KMS-11 (cell line): Measurements from ENCODE around the gene PCGF1.
"Not testable (repeated sequence)": the region's sequence is repeated elsewhere in the genome, so short reads cannot be mapped to it uniquely, and the experiment has no call there.

Experiments
- H2AFZ ChIP-seq: fragments of 200-600 bp; sonication (generic); 2 replicates; pipeline ENCODE4 v1.6.1; 2016; ENCODE audit warnings: antibody characterized with exemption, mixed run types, low read depth
- H3K27ac ChIP-seq: fragments of 200-600 bp; sonication (generic); 2 replicates; pipeline ENCODE4 v1.6.1; 2016; ENCODE audit warnings: mild to moderate bottlenecking, mixed run types
- H3K27me3 ChIP-seq: fragments of 200-600 bp; sonication (generic); 2 replicates; pipeline ENCODE4 v1.6.1; 2017; ENCODE audit warnings: mild to moderate bottlenecking, low read depth, mixed run types, moderate library complexity; ENCODE audit not compliant: insufficient read depth
- H3K36me3 ChIP-seq: fragments of 200-600 bp; sonication (generic); 2 replicates; pipeline ENCODE4 v1.6.1; 2017; ENCODE audit warnings: mild to moderate bottlenecking, mixed run types; ENCODE audit not compliant: insufficient read depth
- H3K4me1 ChIP-seq: fragments of 200-600 bp; sonication (generic); 2 replicates; pipeline ENCODE4 v1.6.1; 2016; ENCODE audit warnings: mild to moderate bottlenecking, low read depth, mixed run types; ENCODE audit not compliant: poor library complexity, severe bottlenecking
- H3K4me2 ChIP-seq: fragments of 200-600 bp; sonication (generic); 2 replicates; pipeline ENCODE4 v1.7.0; 2016; ENCODE audit warnings: mild to moderate bottlenecking, mixed run types
- H3K4me3 ChIP-seq: fragments of 200-600 bp; sonication (generic); IDR thresholded peaks from 2 replicates; pipeline ENCODE4 v1.6.1; 2017; ENCODE audit warnings: low read depth, low read length, mixed read lengths; ENCODE audit not compliant: insufficient read depth
- H3K79me2 ChIP-seq: fragments of 200-600 bp; sonication (generic); 2 replicates; pipeline ENCODE4 v1.6.1; 2016; ENCODE audit warnings: low read depth, mixed run types; ENCODE audit not compliant: insufficient read depth
- H3K9ac ChIP-seq: fragments of 200-600 bp; sonication (generic); 2 replicates; pipeline ENCODE4 v1.6.1; 2016; ENCODE audit warnings: mild to moderate bottlenecking, mixed run types
- H4K20me1 ChIP-seq: fragments of 200-600 bp; sonication (generic); 2 replicates; pipeline ENCODE4 v1.6.1; 2016; ENCODE audit warnings: mild to moderate bottlenecking, mixed run types; ENCODE audit not compliant: insufficient read depth
- CTCF ChIP-seq: fragments of 200-600 bp; sonication (generic); conservative IDR thresholded peaks from 2 replicates; pipeline ENCODE4 v1.6.1; 2017; ENCODE audit warnings: low read depth, mild to moderate bottlenecking, antibody characterized with exemption, low read length, moderate library complexity, mixed read lengths

PCGF1 gene

GRCh38 chr2:74464406-74464805 is 43.1 kb downstream of the PCGF1 start:
- Histone ChIP-seq H3K79me2 (peaks cover 19% of the 10 kb centered on the region), H3K4me1 (peaks cover 15% of the 10 kb centered on the region), H3K27ac (no peak overlapping the region), H3K9ac (peak overlapping the region; percentile 80), H3K36me3 (no peaks in the 10 kb centered on the region), H3K4me2 (peak overlapping the region; percentile 92), H3K4me3 (no peak overlapping the region), H2AFZ (peak overlapping the region; percentile 95), H3K27me3 (no peaks in the 10 kb centered on the region), H4K20me1 (no peaks in the 10 kb centered on the region)
- no peak for TF ChIP-seq CTCF

GRCh38 chr2:74462786-74463105 is 44.7 kb downstream of the PCGF1 start:
- no peak for TF ChIP-seq CTCF
- no peak overlapping the region for H3K4me3 ChIP-seq
- peaks cover 17% of the 10 kb centered on the region for H3K4me1 ChIP-seq
- no peak overlapping the region for H3K27ac ChIP-seq
- no peak overlapping the region for H2AFZ ChIP-seq
- H3K79me2 ChIP-seq: peaks cover 19% of the 10 kb centered on the region
- H3K36me3 ChIP-seq: no peaks in the 10 kb centered on the region
- H3K27me3 ChIP-seq: no peaks in the 10 kb centered on the region
- H3K4me2 ChIP-seq: no peak overlapping the region
- H4K20me1 ChIP-seq: no peaks in the 10 kb centered on the region
- no peak overlapping the region for H3K9ac ChIP-seq

- no peaks in the 10 kb centered on the region for H3K27me3 ChIP-seq
- H2AFZ ChIP-seq: no peak overlapping the region
- H3K27ac ChIP-seq: no peak overlapping the region
- peaks cover 17% of the 10 kb centered on the region for H3K4me1 ChIP-seq
- H3K9ac ChIP-seq: no peak overlapping the region
- no peak for TF ChIP-seq CTCF
- H3K36me3 ChIP-seq: no peaks in the 10 kb centered on the region
- no peak overlapping the region for H3K4me2 ChIP-seq
- no peak overlapping the region for H3K4me3 ChIP-seq
- no peaks in the 10 kb centered on the region for H4K20me1 ChIP-seq
- H3K79me2 ChIP-seq: peaks cover 19% of the 10 kb centered on the region
Measured at GRCh38 chr2:74462054-74462785, 45.3 kb downstream of the PCGF1 start.

GRCh38 chr2:74461187-74462053 is 46.1 kb downstream of the PCGF1 start:
- peaks cover 19% of the 10 kb centered on the region for H3K79me2 ChIP-seq
- no peaks in the 10 kb centered on the region for H4K20me1 ChIP-seq
- peak; percentile 44; the same call in 1 of the 2 replicates for TF ChIP-seq CTCF
- H3K4me1 ChIP-seq: peaks cover 22% of the 10 kb centered on the region
- no peak overlapping the region for H3K9ac ChIP-seq
- no peak overlapping the region for H3K4me3 ChIP-seq
- no peak overlapping the region for H2AFZ ChIP-seq
- no peak overlapping the region for H3K4me2 ChIP-seq
- H3K27ac ChIP-seq: no peak overlapping the region
- H3K27me3 ChIP-seq: no peaks in the 10 kb centered on the region
- no peaks in the 10 kb centered on the region for H3K36me3 ChIP-seq

- peaks cover 26% of the 10 kb centered on the region for H3K4me1 ChIP-seq
- not testable (repeated sequence) for H3K4me2 ChIP-seq, H2AFZ ChIP-seq, H3K27ac ChIP-seq, H3K9ac ChIP-seq, H3K4me3 ChIP-seq, H3K27me3 ChIP-seq, H4K20me1 ChIP-seq, H3K36me3 ChIP-seq
- H3K79me2 ChIP-seq: peaks cover 31% of the 10 kb centered on the region
Measured at GRCh38 chr2:74460187-74460586, 47.3 kb downstream of the PCGF1 start.

- H3K4me3 ChIP-seq, H3K9ac ChIP-seq: not testable (repeated sequence)
Measured at GRCh38 chr2:74459503-74460118, 47.9 kb downstream of the PCGF1 start.

More at GRCh38 chr2:74459503-74460118, 47.9 kb downstream of the PCGF1 start:
- not testable (repeated sequence) for H2AFZ ChIP-seq, H4K20me1 ChIP-seq, H3K27ac ChIP-seq, H3K36me3 ChIP-seq, H3K27me3 ChIP-seq
- Histone ChIP-seq H3K4me2 (peak overlapping the region; percentile 85; the same call in 1 of the 2 replicates), H3K79me2 (peaks cover 29% of the 10 kb centered on the region), H3K4me1 (peaks cover 26% of the 10 kb centered on the region)
